ENCODE data around the gene SORCS2. TPM values are rescaled to one million over a fixed set of nuclear protein-coding genes. Genes with fewer than 3 reads are reported as not detected.

Gene SORCS2
- total RNA-seq, 1 donor from 2014 or later, result 7.1 TPM

DNA sequence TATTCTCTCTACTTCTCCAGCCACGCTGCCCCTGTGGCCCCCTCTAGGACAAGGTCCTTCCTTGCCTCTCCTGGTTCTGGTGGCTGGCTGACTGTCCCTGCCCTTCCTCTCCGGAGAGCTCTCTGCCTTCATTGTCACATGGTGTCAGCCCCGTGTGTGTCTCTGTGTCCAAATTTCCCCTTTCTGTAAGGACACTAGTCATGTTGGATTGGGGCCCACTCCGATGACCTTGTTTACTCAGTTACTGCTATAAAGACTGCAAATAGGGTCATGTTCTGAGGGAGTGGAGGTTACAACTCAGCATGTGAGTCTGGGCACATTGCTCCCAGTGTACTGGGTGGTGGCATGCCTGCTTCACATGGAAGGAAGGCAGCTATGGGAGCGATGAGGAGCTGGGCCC is 371.9 kb downstream of the SORCS2 start:
- no peak for DNase-seq (ENCODE audit: low spot score in 2 of 2, unreplicated experiment in 2 of 2)
- Mint-ChIP-seq H3K4me3 (no peak overlapping the region), H3K36me3 (no peaks in the 10 kb centered on the region), H3K9me3 (no peaks in the 10 kb centered on the region), H3K27ac (no peak overlapping the region), H3K4me1 (no peaks in the 10 kb centered on the region), H3K27me3 (ENCODE audit: low read depth) (peaks cover 5% of the 10 kb centered on the region)
- TF ChIP-seq, protein P1, sequence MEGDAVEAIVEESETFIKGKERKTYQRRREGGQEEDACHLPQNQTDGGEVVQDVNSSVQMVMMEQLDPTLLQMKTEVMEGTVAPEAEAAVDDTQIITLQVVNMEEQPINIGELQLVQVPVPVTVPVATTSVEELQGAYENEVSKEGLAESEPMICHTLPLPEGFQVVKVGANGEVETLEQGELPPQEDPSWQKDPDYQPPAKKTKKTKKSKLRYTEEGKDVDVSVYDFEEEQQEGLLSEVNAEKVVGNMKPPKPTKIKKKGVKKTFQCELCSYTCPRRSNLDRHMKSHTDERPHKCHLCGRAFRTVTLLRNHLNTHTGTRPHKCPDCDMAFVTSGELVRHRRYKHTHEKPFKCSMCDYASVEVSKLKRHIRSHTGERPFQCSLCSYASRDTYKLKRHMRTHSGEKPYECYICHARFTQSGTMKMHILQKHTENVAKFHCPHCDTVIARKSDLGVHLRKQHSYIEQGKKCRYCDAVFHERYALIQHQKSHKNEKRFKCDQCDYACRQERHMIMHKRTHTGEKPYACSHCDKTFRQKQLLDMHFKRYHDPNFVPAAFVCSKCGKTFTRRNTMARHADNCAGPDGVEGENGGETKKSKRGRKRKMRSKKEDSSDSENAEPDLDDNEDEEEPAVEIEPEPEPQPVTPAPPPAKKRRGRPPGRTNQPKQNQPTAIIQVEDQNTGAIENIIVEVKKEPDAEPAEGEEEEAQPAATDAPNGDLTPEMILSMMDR (IDR thresholded peaks at IDR 0.05; ENCODE audit: unreplicated experiment), result no peak

DNA sequence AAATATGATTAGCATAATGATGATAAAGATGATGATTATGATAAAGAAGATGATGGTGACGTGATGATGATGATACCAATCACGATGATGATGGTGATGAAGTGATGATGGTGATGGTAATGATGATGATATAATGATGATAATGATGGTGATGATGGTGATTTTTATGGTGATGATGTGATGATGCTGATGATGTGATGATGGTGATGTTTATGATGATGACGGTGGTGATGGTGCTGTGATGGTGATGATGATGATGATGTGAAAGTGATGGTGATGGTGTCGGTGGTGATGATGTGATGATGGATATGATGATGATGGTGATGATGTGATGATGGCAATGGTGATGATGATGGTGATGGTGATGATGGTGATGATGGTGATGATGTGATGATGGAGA is 373.1 kb downstream of the SORCS2 start:
- no peaks in the 10 kb centered on the region for H3K36me3 Mint-ChIP-seq
- TF ChIP-seq, protein P1 (IDR thresholded peaks at IDR 0.05; ENCODE audit: unreplicated experiment), result no peak
- H3K4me1 Mint-ChIP-seq, result no peaks in the 10 kb centered on the region
- no peak for DNase-seq (ENCODE audit: low spot score in 2 of 2, unreplicated experiment in 2 of 2)
- no peak overlapping the region for H3K27ac Mint-ChIP-seq
- H3K4me3 Mint-ChIP-seq, result no peak overlapping the region
- H3K9me3 Mint-ChIP-seq, result no peaks in the 10 kb centered on the region
- peaks cover 9% of the 10 kb centered on the region for H3K27me3 Mint-ChIP-seq (ENCODE audit: low read depth)

DNA sequence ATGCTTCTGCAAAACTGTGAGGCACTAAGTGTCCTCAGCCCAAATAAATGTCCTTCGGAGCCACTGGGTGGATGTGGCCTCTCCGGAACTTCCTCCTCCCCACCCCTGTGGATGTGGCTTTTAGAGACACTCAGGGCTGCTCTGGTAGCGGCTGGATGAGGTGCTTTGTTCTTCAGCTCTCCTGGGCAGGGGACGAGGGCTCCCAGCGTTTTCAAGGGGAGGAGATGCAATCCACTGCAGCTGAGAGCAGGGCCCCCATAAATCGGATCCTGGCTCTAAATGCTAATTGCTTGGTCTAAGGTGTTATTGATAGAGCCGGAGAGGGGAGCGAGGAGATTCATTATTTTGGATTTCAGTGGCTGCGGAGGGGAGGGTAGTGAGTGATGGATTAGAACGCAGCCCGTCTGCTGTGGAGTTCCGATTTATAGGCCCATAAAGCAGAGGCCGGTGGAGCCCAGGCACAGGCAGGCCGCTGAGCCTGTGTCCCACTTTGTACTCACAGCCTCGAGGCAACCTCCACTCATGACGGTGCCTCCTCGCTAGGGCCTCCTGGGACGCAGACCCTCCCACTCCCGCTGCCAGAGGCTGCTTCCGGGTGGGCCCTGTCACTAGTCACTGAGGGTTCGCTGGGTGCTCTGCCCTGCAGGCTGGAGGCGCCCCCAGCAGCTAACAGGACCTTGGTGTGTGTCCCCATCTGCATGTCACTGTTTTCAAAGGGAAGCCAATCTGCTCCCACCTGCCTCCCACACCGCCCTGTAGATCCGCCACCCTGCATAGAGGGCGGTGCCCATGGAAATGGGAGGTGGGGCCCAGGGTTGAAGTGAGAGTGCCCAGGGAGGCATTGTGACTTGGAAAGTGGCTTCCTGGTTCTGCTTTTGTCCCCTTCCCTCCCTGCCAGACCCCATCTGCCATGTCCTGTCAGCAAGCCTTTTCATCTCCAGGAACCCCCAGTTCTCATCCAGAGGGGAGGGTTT is 377.8 kb downstream of the SORCS2 start:
- Mint-ChIP-seq H3K27me3 (ENCODE audit: low read depth) (peaks cover 37% of the 10 kb centered on the region), H3K27ac (no peak overlapping the region), H3K4me3 (no peak overlapping the region), H3K9me3 (no peaks in the 10 kb centered on the region), H3K36me3 (no peaks in the 10 kb centered on the region), H3K4me1 (no peaks in the 10 kb centered on the region)
- no peak for DNase-seq (ENCODE audit: low spot score in 2 of 2, unreplicated experiment in 2 of 2)
- TF ChIP-seq, protein P1 (IDR thresholded peaks at IDR 0.05; ENCODE audit: unreplicated experiment), result no peak

DNA sequence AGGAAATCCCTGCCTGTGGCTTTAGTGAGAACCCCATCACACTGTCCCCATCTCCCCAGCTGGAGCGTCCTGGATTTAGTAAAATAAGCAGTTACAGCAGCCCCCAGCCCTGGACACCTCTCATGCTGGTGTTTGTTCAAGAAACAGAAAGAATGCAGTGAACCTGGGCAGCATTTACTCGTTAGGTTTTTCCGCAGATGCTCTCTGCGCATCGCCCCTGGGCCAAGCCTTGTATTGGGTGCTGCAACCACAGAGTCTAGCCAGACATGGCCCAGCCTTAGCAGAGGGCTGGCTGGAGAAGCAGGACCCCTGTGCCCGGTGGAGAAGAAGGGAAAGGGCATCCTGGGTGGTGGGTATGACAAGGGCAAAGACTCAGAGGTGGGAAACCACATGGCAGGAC is 378.7 kb downstream of the SORCS2 start:
- Mint-ChIP-seq H3K36me3 (no peaks in the 10 kb centered on the region), H3K27ac (no peak overlapping the region), H3K4me1 (no peaks in the 10 kb centered on the region), H3K27me3 (ENCODE audit: low read depth) (peaks cover 38% of the 10 kb centered on the region), H3K9me3 (peaks cover 6% of the 10 kb centered on the region), H3K4me3 (no peak overlapping the region)
- TF ChIP-seq, protein P1 (IDR thresholded peaks at IDR 0.05; ENCODE audit: unreplicated experiment), result no peak
- no peak for DNase-seq (ENCODE audit: low spot score in 2 of 2, unreplicated experiment in 2 of 2)

DNA sequence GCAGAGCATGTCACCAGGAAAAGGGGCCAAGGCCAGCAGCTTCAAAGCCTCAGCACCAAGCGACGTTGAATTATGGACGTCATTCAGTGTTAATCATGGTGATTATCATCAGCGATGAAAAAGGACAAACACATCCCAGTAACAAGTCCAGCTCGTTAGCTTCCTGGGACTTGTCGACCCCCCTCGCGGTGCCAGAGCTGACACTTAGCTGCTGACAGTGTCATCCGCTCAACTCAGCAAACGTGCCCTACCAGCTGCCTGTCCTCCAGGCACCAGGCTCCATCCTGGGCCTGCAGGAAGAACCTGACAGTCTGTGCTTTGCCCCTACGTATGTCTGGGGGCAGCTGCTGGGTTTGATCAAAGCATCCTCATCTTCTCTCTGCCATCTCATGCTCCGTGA is 379.4 kb downstream of the SORCS2 start:
- Mint-ChIP-seq H3K27me3 (ENCODE audit: low read depth) (peaks cover 40% of the 10 kb centered on the region), H3K9me3 (peaks cover 13% of the 10 kb centered on the region), H3K27ac (no peak overlapping the region), H3K36me3 (peaks cover 3% of the 10 kb centered on the region), H3K4me1 (no peaks in the 10 kb centered on the region), H3K4me3 (no peak overlapping the region)
- no peak for DNase-seq (ENCODE audit: low spot score in 2 of 2, unreplicated experiment in 2 of 2)
- TF ChIP-seq, protein P1 (IDR thresholded peaks at IDR 0.05; ENCODE audit: unreplicated experiment), result no peak

All from mesothelial cell of epicardium (in vitro differentiated cells).